Activated CD4-positive, alpha-beta T cell treated with anti-CD3 and anti-CD28 coated beads for 48 hours (primary cell): Measurements from ENCODE around the gene PRKCE.

Source experiments
- DNase-seq: peaks from one replicate; pipeline ENCODE4 v3.0.0-alpha.2; 2020

PRKCE gene

GRCh38 chr2:45788401-45788800, 136.9 kb downstream of the PRKCE start:
- DNase-seq = no peak

- no peak for DNase-seq
Observed at GRCh38 chr2:45789317-45789716, 137.8 kb downstream of the PRKCE start.

- no peak for DNase-seq
Observed at GRCh38 chr2:45789961-45790723, 138.7 kb downstream of the PRKCE start.

- DNase-seq = no peak
Observed at GRCh38 chr2:45793305-45793962, 142.0 kb downstream of the PRKCE start.

- DNase-seq = no peak
Observed at GRCh38 chr2:45794134-45794617, 142.7 kb downstream of the PRKCE start.

- no peak for DNase-seq
Observed at GRCh38 chr2:45796500-45796899, 145.0 kb downstream of the PRKCE start.

- DNase-seq = no peak
Observed at GRCh38 chr2:45797451-45798230, 146.2 kb downstream of the PRKCE start.

GRCh38 chr2:45799679-45800381, 148.4 kb downstream of the PRKCE start:
- DNase-seq = no peak

- no peak for DNase-seq
Observed at GRCh38 chr2:45802499-45803138, 151.1 kb downstream of the PRKCE start.

- no peak for DNase-seq
Observed at GRCh38 chr2:45804987-45805755, 153.7 kb downstream of the PRKCE start.

- no peak for DNase-seq
Observed at GRCh38 chr2:45806563-45807358, 155.3 kb downstream of the PRKCE start.

GRCh38 chr2:45808294-45808800, 156.9 kb downstream of the PRKCE start:
- DNase-seq = no peak

- no peak for DNase-seq
Observed at GRCh38 chr2:45809205-45809604, 157.7 kb downstream of the PRKCE start.

GRCh38 chr2:45812011-45812500, 160.6 kb downstream of the PRKCE start:
- DNase-seq = no peak

- no peak for DNase-seq
Observed at GRCh38 chr2:45813003-45813941, 161.8 kb downstream of the PRKCE start.

GRCh38 chr2:45814488-45814887, 163.0 kb downstream of the PRKCE start:
- no peak for DNase-seq

- DNase-seq = no peak
Observed at GRCh38 chr2:45814951-45815621, 163.6 kb downstream of the PRKCE start.

GRCh38 chr2:45816272-45816671, 164.8 kb downstream of the PRKCE start:
- DNase-seq = no peak

GRCh38 chr2:45818591-45818990, 167.1 kb downstream of the PRKCE start:
- DNase-seq = no peak
